ENCODE results near the gene ECM2. TPM values are rescaled to one million over a fixed set of nuclear protein-coding genes. Genes with fewer than 3 reads are reported as not detected.

ECM2 gene
- total RNA-seq, 1 experiment from 2014 or later: not detected

DNA sequence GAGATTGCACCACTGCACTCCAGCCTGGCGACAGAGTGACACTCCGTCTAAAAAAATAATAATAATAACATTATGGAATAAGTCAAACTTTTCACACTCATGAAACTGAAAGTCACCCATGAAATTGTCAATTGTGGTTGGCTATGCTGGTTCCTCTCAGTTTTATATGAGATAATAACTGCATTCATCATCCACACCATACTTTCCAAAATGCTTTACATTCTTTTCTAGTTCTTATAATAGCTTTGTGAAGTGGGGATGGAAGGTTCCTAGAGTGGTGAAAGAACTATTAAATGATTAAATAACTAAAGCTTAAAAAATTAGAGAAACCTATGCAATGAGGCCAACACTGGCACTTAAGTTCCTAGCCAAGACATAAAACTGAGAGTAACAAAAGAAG is 40.9 kb downstream of the ECM2 start (continued):
- no peak for TF ChIP-seq EZH2phosphoT487 (IDR thresholded peaks at IDR 0.05; ENCODE audit: borderline replicate concordance)

DNA sequence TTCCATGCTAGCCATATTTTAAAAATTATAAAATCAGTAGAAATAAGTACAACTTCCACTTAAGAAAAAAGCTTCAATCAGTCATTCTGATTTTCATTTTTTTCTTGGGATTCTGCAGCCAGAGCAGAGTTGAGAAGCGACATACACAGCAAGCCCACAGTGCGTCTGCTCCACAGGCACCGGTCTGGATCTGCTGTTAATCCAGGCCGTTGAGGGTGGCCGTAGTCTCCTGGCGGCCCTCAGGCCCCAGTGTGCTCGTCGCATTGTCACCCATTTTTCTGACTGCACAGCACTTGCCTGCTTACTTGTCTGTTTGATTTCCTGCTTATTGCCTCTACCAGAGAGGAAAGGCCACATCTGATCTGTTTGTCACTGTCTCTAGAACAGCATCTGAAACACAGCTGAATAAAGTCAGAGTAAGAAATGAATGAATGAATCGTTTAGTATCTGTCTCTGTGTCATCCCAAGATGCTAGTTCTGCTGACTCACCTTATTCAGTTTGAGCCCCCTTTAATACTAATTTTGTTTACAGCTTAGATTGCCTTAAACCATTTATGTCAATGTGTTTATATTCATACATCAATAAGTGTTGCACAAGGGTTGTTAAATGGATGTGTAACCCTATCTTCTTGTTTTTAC is 41.9 kb downstream of the ECM2 start:
- POLR2A ChIA-PET: no interaction called here
- Histone ChIP-seq H3K9ac (ENCODE audit: low read length) (no peak overlapping the region), H3K4me3 (replicated peaks in 1 of 2; ENCODE audit: low read depth in 1 of 2, low read length in 2 of 2) (no peak overlapping the region), H3K36me3 (ENCODE audit: control insufficient read depth in 1 of 2, insufficient read depth in 2 of 2, low read length in 2 of 2) (no peaks in the 10 kb centered on the region), H3K79me2 (ENCODE audit: insufficient read depth, low read length) (no peaks in the 10 kb centered on the region), H3K27ac (ENCODE audit: low read depth, low read length) (no peak overlapping the region), H2AFZ (ENCODE audit: low read depth, low read length, poor library complexity, severe bottlenecking) (no peak overlapping the region), H3K9me3 (ENCODE audit: control insufficient read depth in 1 of 2, insufficient read depth in 1 of 2, low read depth in 1 of 2, low read length in 2 of 2) (no peaks in the 10 kb centered on the region), H3K9me2 (ENCODE audit: insufficient read depth) (no peaks in the 10 kb centered on the region), H3K4me2 (ENCODE audit: low read length) (no peak overlapping the region), H3K27me3 (ENCODE audit: insufficient read depth, low read length) (no peaks in the 10 kb centered on the region), H4K20me1 (ENCODE audit: insufficient read depth) (no peaks in the 10 kb centered on the region), H3K4me1 (ENCODE audit: control insufficient read depth in 1 of 2, insufficient read depth in 2 of 2, low read length in 2 of 2) (0 out of 4 replicates have a peak, but pooled peaks cover 0 to 3% of the 10 kb centered on the region in 2 experiments)
- DNase-seq (ENCODE audit: low read depth, low spot score) (no peak), ATAC-seq (no peak)
- TF ChIP-seq CBX3 (IDR thresholded peaks at IDR 0.05; ENCODE audit: low read depth) (no peak), POLR2A (IDR thresholded peaks at IDR 0.05; ENCODE audit: borderline replicate concordance, extremely low read depth, insufficient read depth, insufficient read length) (no peak), SP1 (IDR thresholded peaks at IDR 0.05; ENCODE audit: low read depth) (no peak)
- intact Hi-C loops (cut with micrococcal nuclease): no loop called here
- CTCF ChIA-PET: no interaction called here
- no TSS peak for BruUV-seq (replicated peaks)
- RAD21 ChIA-PET (ENCODE audit: low non-redundant PET in 1 of 2, low total read pairs in 2 of 2, uncharacterized antibody in 2 of 2, unreplicated experiment in 2 of 2): no interaction called here

DNA sequence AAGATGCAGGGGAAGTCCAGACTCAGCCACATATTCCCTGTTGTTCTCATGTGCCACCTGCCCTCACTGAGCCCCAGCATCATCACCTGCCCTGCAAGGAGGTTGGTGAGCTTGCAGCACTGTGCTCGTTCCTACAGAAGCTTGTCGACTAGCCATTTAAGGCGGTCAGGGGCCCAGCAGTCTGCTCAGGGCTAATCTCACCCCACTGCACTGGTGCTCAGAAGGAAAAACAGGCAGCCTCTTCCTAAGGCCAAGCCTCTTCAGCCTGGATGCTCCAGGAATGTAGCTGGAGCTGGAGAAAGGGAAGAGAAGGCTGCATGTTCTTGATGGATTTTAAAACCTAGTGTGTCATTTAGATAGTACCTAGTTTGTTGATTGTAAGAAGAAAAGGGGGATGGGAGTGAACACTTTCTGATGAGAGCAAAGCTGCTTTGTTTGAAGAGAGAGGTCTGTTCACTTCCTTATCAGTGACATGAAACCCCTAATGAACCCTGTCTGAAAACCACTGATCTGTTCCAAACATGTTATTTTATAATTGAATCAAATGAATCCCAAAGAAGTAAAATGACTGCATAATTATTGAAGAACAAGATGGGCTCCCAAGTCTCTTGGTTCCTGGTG is 42.9 kb downstream of the ECM2 start:
- RAD21 ChIA-PET (ENCODE audit: low non-redundant PET in 1 of 2, low total read pairs in 2 of 2, uncharacterized antibody in 2 of 2, unreplicated experiment in 2 of 2): no interaction called here
- Histone ChIP-seq H3K4me3 (replicated peaks in 1 of 2; ENCODE audit: low read depth in 1 of 2, low read length in 2 of 2) (no peak overlapping the region), H3K79me2 (ENCODE audit: insufficient read depth, low read length) (no peaks in the 10 kb centered on the region), H3K9ac (ENCODE audit: low read length) (no peak overlapping the region), H3K27me3 (ENCODE audit: insufficient read depth, low read length) (no peaks in the 10 kb centered on the region), H3K36me3 (ENCODE audit: control insufficient read depth in 1 of 2, insufficient read depth in 2 of 2, low read length in 2 of 2) (no peaks in the 10 kb centered on the region), H3K9me2 (ENCODE audit: insufficient read depth) (no peaks in the 10 kb centered on the region), H3K27ac (ENCODE audit: low read depth, low read length) (no peak overlapping the region), H4K20me1 (ENCODE audit: insufficient read depth) (no peaks in the 10 kb centered on the region), H3K4me2 (ENCODE audit: low read length) (no peak overlapping the region), H3K4me1 (ENCODE audit: control insufficient read depth in 1 of 2, insufficient read depth in 2 of 2, low read length in 2 of 2) (0 out of 4 replicates have a peak, but pooled peaks cover 0 to 3% of the 10 kb centered on the region in 2 experiments), H2AFZ (ENCODE audit: low read depth, low read length, poor library complexity, severe bottlenecking) (no peak overlapping the region), H3K9me3 (ENCODE audit: control insufficient read depth in 1 of 2, insufficient read depth in 1 of 2, low read depth in 1 of 2, low read length in 2 of 2) (no peaks in the 10 kb centered on the region)
- CTCF ChIA-PET: no interaction called here
- BruUV-seq (replicated peaks): no TSS peak
- intact Hi-C loops (cut with micrococcal nuclease): no loop called here
- DNase-seq (ENCODE audit: low read depth, low spot score) (no peak), ATAC-seq (no peak)
- POLR2A ChIA-PET: no interaction called here
- TF ChIP-seq ZNF274 (IDR thresholded peaks at IDR 0.05; ENCODE audit: low read depth, low read length) (no peak), ELF1 (IDR thresholded peaks at IDR 0.05; ENCODE audit: borderline replicate concordance, low read depth) (no peak), SP1 (IDR thresholded peaks at IDR 0.05; ENCODE audit: low read depth) (no peak), SRF (IDR thresholded peaks at IDR 0.05; ENCODE audit: low read depth) (no peak), EGR1 (IDR thresholded peaks at IDR 0.05; ENCODE audit: low read depth) (no peak), RAD21 (IDR thresholded peaks at IDR 0.05; ENCODE audit: low read depth) (no peak), JUND (IDR thresholded peaks at IDR 0.05) (no peak), TCF7L2 (IDR thresholded peaks at IDR 0.05; ENCODE audit: borderline replicate concordance, extremely low read depth, insufficient read depth, insufficient read length) (no peak), EZH2 (IDR thresholded peaks at IDR 0.05) (no peak), POLR2AphosphoS5 (IDR thresholded peaks at IDR 0.05; ENCODE audit: low read depth, low read length) (no peak), POLR2A (IDR thresholded peaks at IDR 0.05; ENCODE audit: borderline replicate concordance, extremely low read depth, insufficient read depth, insufficient read length) (no peak), CBX3 (IDR thresholded peaks at IDR 0.05; ENCODE audit: low read depth) (no peak)
- TF ChIP-seq, protein P1, sequence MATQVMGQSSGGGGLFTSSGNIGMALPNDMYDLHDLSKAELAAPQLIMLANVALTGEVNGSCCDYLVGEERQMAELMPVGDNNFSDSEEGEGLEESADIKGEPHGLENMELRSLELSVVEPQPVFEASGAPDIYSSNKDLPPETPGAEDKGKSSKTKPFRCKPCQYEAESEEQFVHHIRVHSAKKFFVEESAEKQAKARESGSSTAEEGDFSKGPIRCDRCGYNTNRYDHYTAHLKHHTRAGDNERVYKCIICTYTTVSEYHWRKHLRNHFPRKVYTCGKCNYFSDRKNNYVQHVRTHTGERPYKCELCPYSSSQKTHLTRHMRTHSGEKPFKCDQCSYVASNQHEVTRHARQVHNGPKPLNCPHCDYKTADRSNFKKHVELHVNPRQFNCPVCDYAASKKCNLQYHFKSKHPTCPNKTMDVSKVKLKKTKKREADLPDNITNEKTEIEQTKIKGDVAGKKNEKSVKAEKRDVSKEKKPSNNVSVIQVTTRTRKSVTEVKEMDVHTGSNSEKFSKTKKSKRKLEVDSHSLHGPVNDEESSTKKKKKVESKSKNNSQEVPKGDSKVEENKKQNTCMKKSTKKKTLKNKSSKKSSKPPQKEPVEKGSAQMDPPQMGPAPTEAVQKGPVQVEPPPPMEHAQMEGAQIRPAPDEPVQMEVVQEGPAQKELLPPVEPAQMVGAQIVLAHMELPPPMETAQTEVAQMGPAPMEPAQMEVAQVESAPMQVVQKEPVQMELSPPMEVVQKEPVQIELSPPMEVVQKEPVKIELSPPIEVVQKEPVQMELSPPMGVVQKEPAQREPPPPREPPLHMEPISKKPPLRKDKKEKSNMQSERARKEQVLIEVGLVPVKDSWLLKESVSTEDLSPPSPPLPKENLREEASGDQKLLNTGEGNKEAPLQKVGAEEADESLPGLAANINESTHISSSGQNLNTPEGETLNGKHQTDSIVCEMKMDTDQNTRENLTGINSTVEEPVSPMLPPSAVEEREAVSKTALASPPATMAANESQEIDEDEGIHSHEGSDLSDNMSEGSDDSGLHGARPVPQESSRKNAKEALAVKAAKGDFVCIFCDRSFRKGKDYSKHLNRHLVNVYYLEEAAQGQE (IDR thresholded peaks at IDR 0.05; ENCODE audit: low read depth): no peak
- TF ChIP-seq, protein P2, sequence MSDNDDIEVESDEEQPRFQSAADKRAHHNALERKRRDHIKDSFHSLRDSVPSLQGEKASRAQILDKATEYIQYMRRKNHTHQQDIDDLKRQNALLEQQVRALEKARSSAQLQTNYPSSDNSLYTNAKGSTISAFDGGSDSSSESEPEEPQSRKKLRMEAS (IDR thresholded peaks at IDR 0.05): no peak

Measured in HCT116 (cell line).